ENCODE measurements around the gene PRAF2.

DNA sequence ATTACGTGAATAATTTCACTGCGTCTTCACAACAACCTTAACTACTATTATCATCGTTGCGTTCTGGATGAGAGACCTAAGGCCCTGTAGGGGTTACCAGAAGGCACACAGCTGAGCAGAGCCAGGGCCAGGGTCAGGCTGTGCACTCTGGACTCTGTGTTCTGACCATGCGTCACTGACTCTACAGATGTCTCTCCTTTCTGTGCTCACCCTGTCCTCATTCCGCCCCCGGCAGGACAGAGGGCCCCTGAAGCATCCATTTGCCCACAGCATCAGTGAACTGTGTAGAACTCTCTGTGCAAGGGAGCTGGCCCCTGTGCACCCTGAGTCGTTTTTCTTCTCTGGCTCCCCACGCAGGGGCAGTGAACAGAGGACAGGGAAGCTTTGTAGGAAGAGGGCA, 28.4 kb upstream of the PRAF2 start:
- TF ChIP-seq, protein P1, sequence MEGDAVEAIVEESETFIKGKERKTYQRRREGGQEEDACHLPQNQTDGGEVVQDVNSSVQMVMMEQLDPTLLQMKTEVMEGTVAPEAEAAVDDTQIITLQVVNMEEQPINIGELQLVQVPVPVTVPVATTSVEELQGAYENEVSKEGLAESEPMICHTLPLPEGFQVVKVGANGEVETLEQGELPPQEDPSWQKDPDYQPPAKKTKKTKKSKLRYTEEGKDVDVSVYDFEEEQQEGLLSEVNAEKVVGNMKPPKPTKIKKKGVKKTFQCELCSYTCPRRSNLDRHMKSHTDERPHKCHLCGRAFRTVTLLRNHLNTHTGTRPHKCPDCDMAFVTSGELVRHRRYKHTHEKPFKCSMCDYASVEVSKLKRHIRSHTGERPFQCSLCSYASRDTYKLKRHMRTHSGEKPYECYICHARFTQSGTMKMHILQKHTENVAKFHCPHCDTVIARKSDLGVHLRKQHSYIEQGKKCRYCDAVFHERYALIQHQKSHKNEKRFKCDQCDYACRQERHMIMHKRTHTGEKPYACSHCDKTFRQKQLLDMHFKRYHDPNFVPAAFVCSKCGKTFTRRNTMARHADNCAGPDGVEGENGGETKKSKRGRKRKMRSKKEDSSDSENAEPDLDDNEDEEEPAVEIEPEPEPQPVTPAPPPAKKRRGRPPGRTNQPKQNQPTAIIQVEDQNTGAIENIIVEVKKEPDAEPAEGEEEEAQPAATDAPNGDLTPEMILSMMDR (IDR thresholded peaks at IDR 0.05) = no peak
- TF ChIP-seq POLR2A (IDR thresholded peaks at IDR 0.05) (no peak), POLR2AphosphoS5 (IDR thresholded peaks at IDR 0.05; ENCODE audit: insufficient read depth in 1 of 2, low read depth in 1 of 2) (no peak)

Data from vagina (tissue), 2 donors.